SU-DHL-6 (cell line): ENCODE results near the gene ZWINT.

Source experiments
- H2AFZ ChIP-seq: fragments of 200-600 bp; sonication (generic); 2 replicates; pipeline ENCODE4 v1.6.1; 2014; ENCODE audit warnings: low read depth, mild to moderate bottlenecking, moderate library complexity, mixed read lengths, antibody characterized with exemption, low read length; ENCODE audit not compliant: severe bottlenecking
- H3F3A ChIP-seq: fragments of 200-600 bp; shearing (Covaris generic); 2 replicates; pipeline ENCODE4 v1.6.0; 2016; ENCODE audit warnings: antibody characterized with exemption, mild to moderate bottlenecking; ENCODE audit not compliant: insufficient read depth
- H3K27ac ChIP-seq: fragments of 200-600 bp; sonication (generic); 2 replicates; pipeline ENCODE4 v1.5.1; 2016; ENCODE audit warnings: low read depth, mild to moderate bottlenecking, low read length, moderate library complexity, mixed read lengths
- H3K27me3 ChIP-seq: fragments of 200-600 bp; sonication (generic), shearing (Covaris generic); 2 replicates; pipeline ENCODE4 v1.6.0; 2014; ENCODE audit warnings: mild to moderate bottlenecking, low read length
- H3K36me3 ChIP-seq: fragments of 200-600 bp; sonication (generic); 2 replicates; pipeline ENCODE4 v1.6.1; 2014; ENCODE audit warnings: mild to moderate bottlenecking, low read length, mixed read lengths
- H3K4me2 ChIP-seq: fragments of 300-600, 200-600 bp; shearing (Covaris generic), sonication (generic); 2 replicates; pipeline ENCODE4 v1.6.0; 2014; ENCODE audit warnings: low read length, low read depth, mild to moderate bottlenecking; ENCODE audit not compliant: poor library complexity, severe bottlenecking
- H3K4me3 ChIP-seq: fragments of 200-600 bp; sonication (generic); 2 replicates; pipeline ENCODE4 v1.5.1; 2014; ENCODE audit warnings: antibody characterized with exemption, low read length, mild to moderate bottlenecking, mixed read lengths; ENCODE audit not compliant: insufficient read depth, poor library complexity, severe bottlenecking
- H3K79me2 ChIP-seq: fragments of 200-600 bp; sonication (generic); 2 replicates; pipeline ENCODE4 v1.6.1; 2014; ENCODE audit warnings: mild to moderate bottlenecking, low read length, moderate library complexity; ENCODE audit not compliant: insufficient read depth
- H3K9ac ChIP-seq: fragments of 200-600 bp; sonication (generic); 2 replicates; pipeline ENCODE4 v1.7.0; 2014; ENCODE audit warnings: mild to moderate bottlenecking, low read length
- H3K9me2 ChIP-seq: fragments of 200-600 bp; sonication (generic); replicated peaks from 2 replicates; pipeline ENCODE4 v1.6.1; 2014; ENCODE audit warnings: low read length; ENCODE audit not compliant: insufficient read depth
- H3K9me3 ChIP-seq: fragments of 200-600 bp; sonication (generic); 2 replicates; pipeline ENCODE4 v1.6.1; 2014; ENCODE audit warnings: low read length, mixed read lengths; ENCODE audit not compliant: insufficient read depth
- H4K20me1 ChIP-seq: fragments of 200-600 bp; sonication (generic); 2 replicates; pipeline ENCODE4 v1.6.1; 2014; ENCODE audit warnings: low read depth, mild to moderate bottlenecking, antibody characterized with exemption, low read length, moderate library complexity, mixed read lengths
- EZH2phosphoT487 ChIP-seq: fragments of 200-600 bp; sonication (generic), shearing (Covaris generic); conservative IDR thresholded peaks from 2 replicates; pipeline ENCODE4 v1.6.1; 2018; ENCODE audit warnings: mild to moderate bottlenecking, antibody characterized with exemption, low read length, moderate library complexity, mixed read lengths
- TF ChIP-seq, protein P1 (sequence below): fragments of 200-600 bp; sonication (generic); IDR thresholded peaks from one replicate; pipeline ENCODE4 v1.5.1; 2017; ENCODE audit warnings: antibody characterized with exemption, mild to moderate bottlenecking, low read length, moderate library complexity; ENCODE audit not compliant: insufficient read depth, poor library complexity, severe bottlenecking

The ZWINT gene

DNA sequence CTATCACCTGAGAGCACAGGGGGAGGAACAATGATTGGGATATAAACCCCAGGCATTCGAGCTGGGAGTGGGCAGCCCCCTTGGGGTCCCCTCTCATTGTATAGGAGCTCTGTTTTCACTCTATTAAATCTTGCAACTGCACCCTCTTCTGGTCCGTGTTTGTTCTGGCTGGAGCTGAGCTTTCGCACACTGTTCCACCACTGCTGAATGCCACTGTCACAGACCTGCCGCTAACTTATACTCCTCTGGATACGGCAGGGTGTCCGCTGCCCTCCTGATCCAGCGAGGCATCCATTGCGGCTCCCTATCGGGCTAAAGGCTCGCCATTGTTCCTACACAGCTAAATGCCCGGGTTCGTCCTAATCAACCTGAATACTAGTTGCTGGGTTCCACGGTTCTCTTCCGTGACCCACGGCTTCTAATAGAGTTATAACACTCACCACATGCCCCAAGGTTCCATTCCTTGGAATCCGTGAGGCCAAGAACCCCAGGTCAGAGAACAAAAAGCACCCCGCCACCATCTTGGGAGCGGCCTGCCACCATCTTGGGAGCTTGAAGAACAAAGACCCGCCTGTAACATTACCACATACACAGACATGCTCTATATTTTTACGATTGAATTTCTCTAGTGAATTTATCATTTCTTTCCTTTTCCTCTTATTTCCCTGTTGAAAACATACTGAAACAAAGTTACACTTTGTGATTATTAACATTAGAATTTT is 9.0 kb downstream of the ZWINT start:
- H3K4me2 ChIP-seq, result no peak overlapping the region
- H3F3A ChIP-seq, result peaks cover 57% of the 10 kb centered on the region
- H3K27me3 ChIP-seq, result no peaks in the 10 kb centered on the region
- peaks cover 14% of the 10 kb centered on the region; the same call in 1 of the 2 replicates for H3K79me2 ChIP-seq
- H3K9me3 ChIP-seq, result no peaks in the 10 kb centered on the region
- no peak overlapping the region for H2AFZ ChIP-seq
- no peak overlapping the region for H3K27ac ChIP-seq
- TF ChIP-seq EZH2phosphoT487, result no peak
- TF ChIP-seq, protein P1, sequence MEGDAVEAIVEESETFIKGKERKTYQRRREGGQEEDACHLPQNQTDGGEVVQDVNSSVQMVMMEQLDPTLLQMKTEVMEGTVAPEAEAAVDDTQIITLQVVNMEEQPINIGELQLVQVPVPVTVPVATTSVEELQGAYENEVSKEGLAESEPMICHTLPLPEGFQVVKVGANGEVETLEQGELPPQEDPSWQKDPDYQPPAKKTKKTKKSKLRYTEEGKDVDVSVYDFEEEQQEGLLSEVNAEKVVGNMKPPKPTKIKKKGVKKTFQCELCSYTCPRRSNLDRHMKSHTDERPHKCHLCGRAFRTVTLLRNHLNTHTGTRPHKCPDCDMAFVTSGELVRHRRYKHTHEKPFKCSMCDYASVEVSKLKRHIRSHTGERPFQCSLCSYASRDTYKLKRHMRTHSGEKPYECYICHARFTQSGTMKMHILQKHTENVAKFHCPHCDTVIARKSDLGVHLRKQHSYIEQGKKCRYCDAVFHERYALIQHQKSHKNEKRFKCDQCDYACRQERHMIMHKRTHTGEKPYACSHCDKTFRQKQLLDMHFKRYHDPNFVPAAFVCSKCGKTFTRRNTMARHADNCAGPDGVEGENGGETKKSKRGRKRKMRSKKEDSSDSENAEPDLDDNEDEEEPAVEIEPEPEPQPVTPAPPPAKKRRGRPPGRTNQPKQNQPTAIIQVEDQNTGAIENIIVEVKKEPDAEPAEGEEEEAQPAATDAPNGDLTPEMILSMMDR, result no peak
- H3K4me3 ChIP-seq, result no peak overlapping the region
- H4K20me1 ChIP-seq, result peaks cover 19% of the 10 kb centered on the region; the same call in 1 of the 2 replicates
- no peaks in the 10 kb centered on the region for H3K9me2 ChIP-seq
- peaks cover 46% of the 10 kb centered on the region for H3K36me3 ChIP-seq
- H3K9ac ChIP-seq, result no peak overlapping the region

DNA sequence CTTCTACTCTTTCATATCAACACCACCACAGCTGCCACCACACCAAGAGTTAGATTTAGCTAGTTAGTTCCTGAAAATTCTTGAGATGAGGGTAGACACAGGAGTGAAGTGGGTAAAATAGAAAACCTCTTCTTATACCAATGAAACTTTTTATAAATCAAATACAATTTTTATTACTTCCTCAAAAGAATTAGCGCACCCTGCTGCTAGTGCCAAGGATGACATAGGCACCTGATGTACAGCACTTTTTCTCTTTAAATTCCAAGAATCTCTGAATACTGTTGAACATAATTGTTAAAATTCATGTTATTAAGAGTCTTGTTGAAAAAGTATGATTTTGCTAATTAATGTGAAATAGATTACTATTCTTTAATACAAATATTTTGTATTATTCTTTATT is 11.4 kb downstream of the ZWINT start:
- Histone ChIP-seq H3F3A (peaks cover 43% of the 10 kb centered on the region), H3K9me2 (no peaks in the 10 kb centered on the region), H3K9ac (no peak overlapping the region), H3K4me2 (no peak overlapping the region), H2AFZ (no peak overlapping the region), H3K4me3 (no peak overlapping the region), H3K9me3 (no peaks in the 10 kb centered on the region), H3K27ac (no peak overlapping the region), H3K36me3 (peaks cover 23% of the 10 kb centered on the region), H3K27me3 (no peaks in the 10 kb centered on the region), H3K79me2 (no peaks in the 10 kb centered on the region), H4K20me1 (peaks cover 12% of the 10 kb centered on the region; the same call in 1 of the 2 replicates)
- TF ChIP-seq EZH2phosphoT487, result no peak
- TF ChIP-seq, protein P1, result no peak

DNA sequence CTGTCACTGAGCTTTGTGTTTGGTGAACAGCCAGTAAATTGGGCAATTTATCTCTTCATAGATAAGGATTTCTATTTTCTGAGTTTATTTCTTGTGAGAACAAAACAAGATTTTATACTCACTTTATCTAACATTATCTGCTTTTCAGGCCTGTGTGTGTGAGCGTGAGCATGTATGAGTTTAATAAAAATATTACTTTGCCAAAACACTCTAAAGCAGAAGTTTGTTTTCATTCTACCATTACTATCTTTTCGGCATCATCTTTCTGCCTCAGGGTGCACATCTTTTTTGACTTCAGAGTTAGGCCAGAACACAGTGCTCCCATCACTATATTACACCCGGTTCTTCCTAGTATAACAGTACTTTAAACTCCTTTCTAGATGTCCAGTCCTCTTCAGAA is 13.0 kb downstream of the ZWINT start:
- no peak overlapping the region for H3K4me3 ChIP-seq
- H3K27me3 ChIP-seq, result no peaks in the 10 kb centered on the region
- H2AFZ ChIP-seq, result no peak overlapping the region
- peaks cover 28% of the 10 kb centered on the region for H3F3A ChIP-seq
- H3K79me2 ChIP-seq, result no peaks in the 10 kb centered on the region
- H3K36me3 ChIP-seq, result peaks cover 8% of the 10 kb centered on the region; the same call in 1 of the 2 replicates
- TF ChIP-seq, protein P1, result no peak
- TF ChIP-seq EZH2phosphoT487, result no peak
- no peaks in the 10 kb centered on the region for H3K9me3 ChIP-seq
- H4K20me1 ChIP-seq, result no peaks in the 10 kb centered on the region
- H3K27ac ChIP-seq, result no peak overlapping the region
- no peak overlapping the region for H3K4me2 ChIP-seq
- H3K9ac ChIP-seq, result no peak overlapping the region
- H3K9me2 ChIP-seq, result no peaks in the 10 kb centered on the region
